ENCODE results near the gene PRSS1.

- TF ChIP-seq, protein P1, sequence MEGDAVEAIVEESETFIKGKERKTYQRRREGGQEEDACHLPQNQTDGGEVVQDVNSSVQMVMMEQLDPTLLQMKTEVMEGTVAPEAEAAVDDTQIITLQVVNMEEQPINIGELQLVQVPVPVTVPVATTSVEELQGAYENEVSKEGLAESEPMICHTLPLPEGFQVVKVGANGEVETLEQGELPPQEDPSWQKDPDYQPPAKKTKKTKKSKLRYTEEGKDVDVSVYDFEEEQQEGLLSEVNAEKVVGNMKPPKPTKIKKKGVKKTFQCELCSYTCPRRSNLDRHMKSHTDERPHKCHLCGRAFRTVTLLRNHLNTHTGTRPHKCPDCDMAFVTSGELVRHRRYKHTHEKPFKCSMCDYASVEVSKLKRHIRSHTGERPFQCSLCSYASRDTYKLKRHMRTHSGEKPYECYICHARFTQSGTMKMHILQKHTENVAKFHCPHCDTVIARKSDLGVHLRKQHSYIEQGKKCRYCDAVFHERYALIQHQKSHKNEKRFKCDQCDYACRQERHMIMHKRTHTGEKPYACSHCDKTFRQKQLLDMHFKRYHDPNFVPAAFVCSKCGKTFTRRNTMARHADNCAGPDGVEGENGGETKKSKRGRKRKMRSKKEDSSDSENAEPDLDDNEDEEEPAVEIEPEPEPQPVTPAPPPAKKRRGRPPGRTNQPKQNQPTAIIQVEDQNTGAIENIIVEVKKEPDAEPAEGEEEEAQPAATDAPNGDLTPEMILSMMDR (IDR thresholded peaks at IDR 0.05): no peak
- TF ChIP-seq EP300 (IDR thresholded peaks at IDR 0.05) (no peak), POLR2A (IDR thresholded peaks at IDR 0.05) (no peak)
These were observed 31.0 kb upstream of the PRSS1 start for GRCh38 chr7:142718313-142718712.

All from tibial nerve (tissue), 4 donors.